NCI-H526 (cell line): ENCODE data around the gene TTK.
"Not testable (repeated sequence)": the region's sequence is repeated elsewhere in the genome, so short reads cannot be mapped to it uniquely, and the experiment has no call there.

Experiments
- DNase-seq, 2 experiments: peaks; one replicate each; lab custom pipeline; 2025; lab: John Stamatoyannopoulos, UW

The TTK gene

GRCh38 chr6:80021591-80021990 lies 17.1 kb downstream of the TTK start:
- no peak for DNase-seq

DNA sequence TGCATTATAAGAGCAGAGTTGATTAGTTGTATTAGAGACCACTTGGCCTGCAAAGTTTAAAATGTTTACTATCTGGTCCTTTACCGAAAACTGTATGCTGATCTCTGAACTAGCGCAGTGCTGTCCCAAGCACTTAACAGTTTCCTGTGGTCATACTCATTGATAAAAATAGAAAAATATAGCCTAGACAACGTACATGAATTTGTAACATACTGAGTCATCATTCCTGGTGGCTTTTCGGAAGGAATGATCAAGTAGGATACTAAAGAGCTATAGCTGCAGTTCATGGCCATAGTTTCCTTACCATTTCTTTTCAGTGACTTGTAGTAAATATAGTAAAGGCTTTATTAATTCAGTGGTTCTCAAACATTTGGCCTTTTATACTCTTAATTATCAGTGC lies 18.4 kb downstream of the TTK start:
- no peak for DNase-seq

GRCh38 chr6:80028589-80028988 lies 24.1 kb downstream of the TTK start:
- DNase-seq, result no peak

GRCh38 chr6:80029470-80029869 lies 25.0 kb downstream of the TTK start:
- no peak for DNase-seq

DNA sequence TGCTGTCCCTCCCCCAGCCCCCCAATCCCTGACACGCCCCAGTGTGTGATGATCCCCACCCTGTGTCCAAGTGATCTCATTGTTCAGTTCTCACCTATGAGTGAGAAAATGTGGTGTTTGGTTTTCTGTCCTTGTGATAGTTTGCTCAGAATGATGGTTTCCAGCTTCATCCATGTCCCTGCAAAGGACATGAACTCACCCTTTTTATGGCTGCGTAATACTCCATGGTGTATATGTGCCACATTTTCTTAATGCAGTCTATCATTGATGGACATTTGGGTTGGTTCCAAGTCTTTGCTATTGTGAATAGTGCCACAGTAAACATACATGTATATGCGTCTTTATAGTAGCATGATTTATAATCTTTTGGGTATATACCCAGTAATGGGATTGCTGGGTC lies 43.8 kb downstream of the TTK start:
- DNase-seq, result not testable (repeated sequence)

DNA sequence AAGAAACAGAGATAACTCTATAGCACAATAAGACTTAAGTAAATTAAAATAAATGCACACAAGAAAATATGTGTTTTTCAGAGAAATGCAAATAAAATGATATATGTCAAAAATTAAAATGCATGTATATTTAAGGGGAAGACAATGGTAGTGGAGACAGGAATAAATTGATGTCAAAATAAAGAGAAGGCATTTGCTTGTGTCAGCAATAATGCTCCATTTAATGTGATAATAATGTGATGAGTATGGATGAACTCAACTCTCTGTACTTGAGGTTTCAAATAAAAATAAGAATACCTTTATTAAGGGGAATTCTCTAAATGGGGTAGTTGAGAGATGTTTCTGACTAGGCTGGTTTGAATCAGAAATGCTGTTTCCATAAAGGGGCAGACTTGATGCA lies 56.3 kb downstream of the TTK start:
- DNase-seq, result no peak

DNA sequence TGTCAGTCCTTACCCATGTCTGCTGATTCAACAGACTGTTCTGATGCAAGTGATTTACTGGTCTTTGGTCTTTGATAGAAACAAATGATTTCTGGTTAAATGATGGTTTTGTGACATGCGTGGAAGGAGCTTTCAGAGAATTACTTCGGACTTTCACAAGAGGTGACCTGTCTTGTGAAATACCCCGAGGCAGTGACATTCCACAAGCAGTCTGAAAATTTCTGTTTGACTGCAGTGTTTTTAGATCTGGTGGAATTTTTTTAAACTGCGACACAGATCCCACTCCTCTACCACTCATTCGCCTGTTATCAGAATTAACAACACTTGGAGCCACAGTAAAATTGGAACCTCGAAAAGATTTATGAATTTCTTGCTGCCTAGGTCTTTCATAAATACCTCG lies 63.7 kb downstream of the TTK start:
- not testable (repeated sequence) for DNase-seq

- not testable (repeated sequence) for DNase-seq
Measured at GRCh38 chr6:80070431-80070830, 66.0 kb downstream of the TTK start.

- DNase-seq, result no peak
Measured at GRCh38 chr6:80077067-80077466, 72.6 kb downstream of the TTK start.

GRCh38 chr6:80088637-80089036 lies 84.2 kb downstream of the TTK start:
- no peak for DNase-seq

- no peak for DNase-seq
Measured at GRCh38 chr6:80091506-80091905, 87.1 kb downstream of the TTK start.
